ENCODE data around the gene SMIM35. TPM values are rescaled to one million over a fixed set of nuclear protein-coding genes. Genes with fewer than 3 reads are reported as not detected.
"Not testable (repeated sequence)": the region's sequence is repeated elsewhere in the genome, so short reads cannot be mapped to it uniquely, and the experiment has no call there.

The SMIM35 gene
- total and polyA plus RNA-seq, 2 donors (not counting 3 experiments of a cell fraction or from before 2014, with no cell fraction given), result not detected

GRCh38 chr11:118064956-118065355, 21.8 kb downstream of the SMIM35 start:
- FAIRE-seq (no peak), DNase-seq (ENCODE audit: low read depth, low spot score) (no peak)
- H3K4me3 ChIP-seq (replicated peaks in 1 of 3; ENCODE audit: insufficient read depth in 1 of 3, low read depth in 1 of 3, low read length in 3 of 3), result no peak overlapping the region
- no peak overlapping the region for H3K9ac ChIP-seq (replicated peaks; ENCODE audit: extremely low read depth, insufficient read depth, low read length)
- no peaks in the 10 kb centered on the region for H3K9me1 ChIP-seq (replicated peaks; ENCODE audit: control insufficient read depth, extremely low read depth, insufficient read depth, low read length)
- intact Hi-C loops (cut with micrococcal nuclease), result loop anchor here (10.0 kb wide), 1 partner anchor 60 kb away; no protein-coding TSS in a partner anchor
- no peaks in the 10 kb centered on the region for H3K4me1 ChIP-seq (ENCODE audit: control insufficient read depth, extremely low read depth, insufficient read depth, low read length)
- no peaks in the 10 kb centered on the region for H3K9me3 ChIP-seq (replicated peaks; ENCODE audit: control insufficient read depth, insufficient read depth, low read length)
- no TSS peak for BruUV-seq (replicated peaks)
- H2AFZ ChIP-seq (ENCODE audit: low read depth, low read length), result no peak overlapping the region
- H3K27me3 ChIP-seq (ENCODE audit: control insufficient read depth in 2 of 2, insufficient read depth in 2 of 2, low read length in 2 of 2), result no peaks in the 10 kb centered on the region
- CTCF ChIA-PET, result no interaction called here
- dilution Hi-C loops (cut with MboI; ENCODE audit: extremely low pct_ligation_motif_present, low sequenced_read_pairs), result no loop called here
- TF ChIP-seq MYC (IDR thresholded peaks at IDR 0.05; ENCODE audit: low read depth, low read length) (no peak), MAX (IDR thresholded peaks at IDR 0.05; ENCODE audit: insufficient read depth, insufficient read length) (no peak), JUN (IDR thresholded peaks at IDR 0.05; ENCODE audit: borderline replicate concordance, insufficient read depth, insufficient read length, low read depth) (no peak), GATA2 (IDR thresholded peaks at IDR 0.05; ENCODE audit: insufficient read depth, insufficient read length, low read depth, low read length) (no peak), POLR2AphosphoS5 (IDR thresholded peaks at IDR 0.05; ENCODE audit: insufficient read depth, low read depth, low read length) (no peak), FOS (IDR thresholded peaks at IDR 0.05; ENCODE audit: borderline replicate concordance, insufficient read depth, low read length) (no peak)
- no peaks in the 10 kb centered on the region for H3K36me3 ChIP-seq (ENCODE audit: control insufficient read depth in 2 of 2, extremely low read depth in 1 of 2, insufficient read depth in 2 of 2, low read length in 2 of 2)
- H3K79me2 ChIP-seq (ENCODE audit: control insufficient read depth, insufficient read depth, low read length), result no peaks in the 10 kb centered on the region
- no peaks in the 10 kb centered on the region for H4K20me1 ChIP-seq (replicated peaks; ENCODE audit: control insufficient read depth, extremely low read depth, insufficient read depth, low read length)
- H3K4me2 ChIP-seq (ENCODE audit: insufficient read depth, low read length), result no peak overlapping the region
- POLR2A ChIA-PET, result no interaction called here
- H3K27ac ChIP-seq (ENCODE audit: insufficient read depth, low read depth, low read length), result no peak overlapping the region

GRCh38 chr11:118062631-118063030, 24.1 kb downstream of the SMIM35 start:
- FAIRE-seq; dilution Hi-C loops (cut with MboI; ENCODE audit: extremely low pct_ligation_motif_present, low sequenced_read_pairs): not testable (repeated sequence)

GRCh38 chr11:118062181-118062580, 24.6 kb downstream of the SMIM35 start:
- H4K20me1 ChIP-seq (replicated peaks; ENCODE audit: control insufficient read depth, extremely low read depth, insufficient read depth, low read length); POLR2A ChIA-PET; H3K4me3 ChIP-seq (replicated peaks in 1 of 3; ENCODE audit: insufficient read depth in 1 of 3, low read depth in 1 of 3, low read length in 3 of 3); H3K79me2 ChIP-seq (ENCODE audit: control insufficient read depth, insufficient read depth, low read length); H3K27me3 ChIP-seq (ENCODE audit: control insufficient read depth in 2 of 2, insufficient read depth in 2 of 2, low read length in 2 of 2); H3K9ac ChIP-seq (replicated peaks; ENCODE audit: extremely low read depth, insufficient read depth, low read length); H3K9me1 ChIP-seq (replicated peaks; ENCODE audit: control insufficient read depth, extremely low read depth, insufficient read depth, low read length); DNase-seq (ENCODE audit: low read depth, low spot score); H3K4me2 ChIP-seq (ENCODE audit: insufficient read depth, low read length); H3K27ac ChIP-seq (ENCODE audit: insufficient read depth, low read depth, low read length); BruUV-seq (replicated peaks); H3K9me3 ChIP-seq (replicated peaks; ENCODE audit: control insufficient read depth, insufficient read depth, low read length); H3K4me1 ChIP-seq (ENCODE audit: control insufficient read depth, extremely low read depth, insufficient read depth, low read length); dilution Hi-C loops (cut with MboI; ENCODE audit: extremely low pct_ligation_motif_present, low sequenced_read_pairs); H2AFZ ChIP-seq (ENCODE audit: low read depth, low read length); H3K36me3 ChIP-seq (ENCODE audit: control insufficient read depth in 2 of 2, extremely low read depth in 1 of 2, insufficient read depth in 2 of 2, low read length in 2 of 2); FAIRE-seq: not testable (repeated sequence)
- CTCF ChIA-PET, result interaction anchor here (1.2 to 2.9 kb wide), 2 partner anchors 9 to 115 kb away, joined by 5 to 16 read pairs; no protein-coding TSS in a partner anchor
- intact Hi-C loops (cut with micrococcal nuclease), result loop anchor here (10.0 kb wide), 1 partner anchor 57 kb away; no protein-coding TSS in a partner anchor

More at GRCh38 chr11:118062631-118063030, 24.1 kb downstream of the SMIM35 start:
- H3K4me3 ChIP-seq (replicated peaks in 1 of 3; ENCODE audit: insufficient read depth in 1 of 3, low read depth in 1 of 3, low read length in 3 of 3); DNase-seq (ENCODE audit: low read depth, low spot score); H2AFZ ChIP-seq (ENCODE audit: low read depth, low read length); H3K27me3 ChIP-seq (ENCODE audit: control insufficient read depth in 2 of 2, insufficient read depth in 2 of 2, low read length in 2 of 2); H3K36me3 ChIP-seq (ENCODE audit: control insufficient read depth in 2 of 2, extremely low read depth in 1 of 2, insufficient read depth in 2 of 2, low read length in 2 of 2); H3K79me2 ChIP-seq (ENCODE audit: control insufficient read depth, insufficient read depth, low read length); H3K9me3 ChIP-seq (replicated peaks; ENCODE audit: control insufficient read depth, insufficient read depth, low read length); H4K20me1 ChIP-seq (replicated peaks; ENCODE audit: control insufficient read depth, extremely low read depth, insufficient read depth, low read length); POLR2A ChIA-PET; BruUV-seq (replicated peaks); H3K4me1 ChIP-seq (ENCODE audit: control insufficient read depth, extremely low read depth, insufficient read depth, low read length); H3K9me1 ChIP-seq (replicated peaks; ENCODE audit: control insufficient read depth, extremely low read depth, insufficient read depth, low read length); H3K9ac ChIP-seq (replicated peaks; ENCODE audit: extremely low read depth, insufficient read depth, low read length); H3K27ac ChIP-seq (ENCODE audit: insufficient read depth, low read depth, low read length); H3K4me2 ChIP-seq (ENCODE audit: insufficient read depth, low read length): not testable (repeated sequence)
- CTCF ChIA-PET, result interaction anchor here (1.2 to 2.9 kb wide), 2 partner anchors 10 to 116 kb away, joined by 5 to 16 read pairs; no protein-coding TSS in a partner anchor
- intact Hi-C loops (cut with micrococcal nuclease), result loop anchor here (10.0 kb wide), 1 partner anchor 58 kb away; no protein-coding TSS in a partner anchor

All from endothelial cell of umbilical vein (primary cell).